GM23248 (cell line): ENCODE results near the gene PXDN. TPM values are rescaled to one million over a fixed set of nuclear protein-coding genes. Genes with fewer than 3 reads are reported as not detected.

ENCODE experiments used
- DNase-seq: peaks from one replicate; pipeline ENCODE4 v3.0.0-alpha.2; 2015
- H2AFZ ChIP-seq: fragments of 200-600 bp; sonication (generic); 2 replicates; pipeline ENCODE4 v1.6.1; 2016; ENCODE audit warnings: antibody characterized with exemption
- H3F3A ChIP-seq: fragments of 200-600 bp; sonication (generic); 2 replicates; pipeline ENCODE4 v1.6.1; 2016; ENCODE audit warnings: mild to moderate bottlenecking, antibody characterized with exemption, mixed run types; ENCODE audit not compliant: insufficient read depth
- H3K27ac ChIP-seq: fragments of 200-600 bp; sonication (generic); 2 replicates; pipeline ENCODE4 v1.5.1; 2016; ENCODE audit warnings: mild to moderate bottlenecking
- H3K27me3 ChIP-seq: fragments of 200-600 bp; sonication (generic); replicated peaks from 2 replicates; pipeline ENCODE4 v1.6.1; 2016; ENCODE audit warnings: mild to moderate bottlenecking; ENCODE audit not compliant: insufficient read depth
- H3K36me3 ChIP-seq: fragments of 200-600 bp; sonication (generic); 2 replicates; pipeline ENCODE4 v1.6.1; 2016; ENCODE audit warnings: low read depth, mild to moderate bottlenecking
- H3K4me1 ChIP-seq: fragments of 200-600 bp; sonication (generic); 2 replicates; pipeline ENCODE4 v1.6.1; 2016; ENCODE audit warnings: mild to moderate bottlenecking; ENCODE audit not compliant: insufficient read depth
- H3K4me2 ChIP-seq: fragments of 200-600 bp; sonication (generic); one replicate; pipeline ENCODE4 v1.6.1; 2016; ENCODE audit warnings: mild to moderate bottlenecking; ENCODE audit not compliant: unreplicated experiment
- H3K4me3 ChIP-seq: fragments of 200-600 bp; sonication (generic); 2 replicates; pipeline ENCODE4 v1.5.1; 2016; ENCODE audit warnings: mild to moderate bottlenecking
- H3K79me2 ChIP-seq: fragments of 200-600 bp; sonication (generic); 2 replicates; pipeline ENCODE4 v1.6.1; 2016; ENCODE audit warnings: mild to moderate bottlenecking; ENCODE audit not compliant: insufficient read depth
- H3K9ac ChIP-seq: fragments of 200-600 bp; sonication (generic); 2 replicates; pipeline ENCODE4 v1.6.1; 2016; ENCODE audit warnings: mild to moderate bottlenecking
- H3K9me2 ChIP-seq: fragments of 200-600 bp; sonication (generic); 2 replicates; pipeline ENCODE4 v1.6.1; 2016; ENCODE audit warnings: mixed run types, mild to moderate bottlenecking, moderate library complexity; ENCODE audit not compliant: insufficient read depth
- H3K9me3 ChIP-seq: fragments of 200-600 bp; sonication (generic); one replicate; pipeline ENCODE4 v1.6.1; 2017; ENCODE audit warnings: low read depth
- H4K20me1 ChIP-seq: fragments of 200-600 bp; sonication (generic); 2 replicates; pipeline ENCODE4 v1.6.0; 2016; ENCODE audit not compliant: insufficient read depth
- EZH2 ChIP-seq: fragments of 200-600 bp; sonication (generic); IDR thresholded peaks from 2 replicates; pipeline ENCODE4 v1.6.1; 2018; ENCODE audit warnings: antibody characterized with exemption, mild to moderate bottlenecking; ENCODE audit not compliant: insufficient read depth, poor library complexity, severe bottlenecking
- EZH2phosphoT487 ChIP-seq: fragments of 200-600 bp; sonication (generic); IDR thresholded peaks from 2 replicates; pipeline ENCODE4 v1.6.1; 2018; ENCODE audit warnings: antibody characterized with exemption, moderate library complexity, mild to moderate bottlenecking, low read depth; ENCODE audit not compliant: insufficient read depth
- WGBS, 2 experiments: methylation state at CpG; one replicate each; pipeline ENCODE4 v1.1.6; 2015 to 2017; ENCODE audit warnings: low lambda C conversion rate in 2 of 2, low coverage in 1 of 2; ENCODE audit errors: missing lambda C conversion rate in 2 of 2; 5-methylcytosine and 5-hydroxymethylcytosine counted together
- in situ Hi-C: fragments of 300-500 bp; cut with MboI; formaldehyde crosslinking; loops from 2 replicates; pipeline ENCODE4 v1.15.0; 2020
- polyA plus RNA-seq: library from polyadenylated mRNA; unstranded; fragments of >200 nt; fragmentation: Nextera tagmentation; extraction: Ambion mirVana; gene quantifications from 2 replicates; pipeline ENCODE4 v1.2.1, GENCODE V29; 2016
- total RNA-seq: library from RNA; depleted of rRNA; stranded (reverse); fragments of >200 nt; shearing (Covaris generic); gene quantifications from 2 replicates; pipeline ENCODE4 v1.2.3, GENCODE V29; 2014

PXDN gene
- total and polyA plus RNA-seq, 2 experiments from 2014 or later = 222 to 263 TPM

- no peaks in the 10 kb centered on the region for H3F3A ChIP-seq
- no peaks in the 10 kb centered on the region for H4K20me1 ChIP-seq
- H3K9me2 ChIP-seq = no peaks in the 10 kb centered on the region
- H3K4me3 ChIP-seq = no peak overlapping the region
- H3K79me2 ChIP-seq = no peaks in the 10 kb centered on the region
- no peaks in the 10 kb centered on the region for H3K4me1 ChIP-seq
- H2AFZ ChIP-seq = no peak overlapping the region
- no peak overlapping the region for H3K4me2 ChIP-seq
- 97 to 98% methylated on average over 18 of the region's 18 CpGs for WGBS, 2 experiments
- H3K27me3 ChIP-seq = no peaks in the 10 kb centered on the region
- no peak for TF ChIP-seq EZH2phosphoT487
- in situ Hi-C loops = no loop called here
- H3K27ac ChIP-seq = no peak overlapping the region
- no peaks in the 10 kb centered on the region for H3K9me3 ChIP-seq
- no peak overlapping the region for H3K9ac ChIP-seq
- H3K36me3 ChIP-seq = peaks cover 30% of the 10 kb centered on the region
- DNase-seq = no peak
These were observed 110.3 kb downstream of the PXDN start for GRCh38 chr2:1633936-1634587.

GRCh38 chr2:1633092-1633671 is 111.1 kb downstream of the PXDN start:
- Histone ChIP-seq H3K9ac (no peak overlapping the region), H3K9me2 (no peaks in the 10 kb centered on the region), H3F3A (no peaks in the 10 kb centered on the region), H4K20me1 (no peaks in the 10 kb centered on the region), H3K4me3 (no peak overlapping the region), H3K9me3 (no peaks in the 10 kb centered on the region), H3K27me3 (no peaks in the 10 kb centered on the region), H3K4me2 (no peak overlapping the region), H2AFZ (no peak overlapping the region), H3K27ac (no peak overlapping the region), H3K79me2 (no peaks in the 10 kb centered on the region), H3K36me3 (peaks cover 29% of the 10 kb centered on the region), H3K4me1 (0 out of 2 replicates have a peak, but pooled peaks cover 4% of the 10 kb centered on the region)
- WGBS, 2 experiments = 96 to 99% methylated on average over 15 to 17 of the region's 17 CpGs
- in situ Hi-C loops = no loop called here
- DNase-seq = no peak
- TF ChIP-seq EZH2 (no peak), EZH2phosphoT487 (no peak)

GRCh38 chr2:1632510-1632909 is 111.8 kb downstream of the PXDN start:
- H4K20me1 ChIP-seq = no peaks in the 10 kb centered on the region
- no peaks in the 10 kb centered on the region for H3K9me3 ChIP-seq
- H3K4me3 ChIP-seq = no peak overlapping the region
- H3K9me2 ChIP-seq = no peaks in the 10 kb centered on the region
- no peak overlapping the region for H3K9ac ChIP-seq
- in situ Hi-C loops = no loop called here
- DNase-seq = no peak
- no peak overlapping the region for H3K27ac ChIP-seq
- H3K4me2 ChIP-seq = no peak overlapping the region
- WGBS, 2 experiments = 96 to 98% methylated on average over 12 to 13 of the region's 13 CpGs
- H3F3A ChIP-seq = peaks cover under 1% of the 10 kb centered on the region; the same call in 1 of the 2 replicates
- H3K79me2 ChIP-seq = no peaks in the 10 kb centered on the region
- TF ChIP-seq EZH2 (no peak), EZH2phosphoT487 (no peak)
- no peak overlapping the region for H2AFZ ChIP-seq
- H3K36me3 ChIP-seq = peaks cover 29% of the 10 kb centered on the region
- H3K27me3 ChIP-seq = no peaks in the 10 kb centered on the region
- 0 out of 2 replicates have a peak, but pooled peaks cover 4% of the 10 kb centered on the region for H3K4me1 ChIP-seq

GRCh38 chr2:1632002-1632348 is 112.3 kb downstream of the PXDN start:
- Histone ChIP-seq H3K9me3 (no peaks in the 10 kb centered on the region), H3K4me2 (no peak overlapping the region), H3K4me1 (0 out of 2 replicates have a peak, but pooled peaks cover 4% of the 10 kb centered on the region), H3K27ac (no peak overlapping the region), H3K9ac (no peak overlapping the region), H3K36me3 (peaks cover 29% of the 10 kb centered on the region), H2AFZ (no peak overlapping the region), H3K27me3 (0 out of 2 replicates have a peak, but pooled peaks cover 1% of the 10 kb centered on the region), H3K9me2 (no peaks in the 10 kb centered on the region), H3K4me3 (no peak overlapping the region), H3F3A (peaks cover 5% of the 10 kb centered on the region), H4K20me1 (no peaks in the 10 kb centered on the region), H3K79me2 (no peaks in the 10 kb centered on the region)
- in situ Hi-C loops = no loop called here
- no peak for DNase-seq
- no peak for TF ChIP-seq EZH2
- no peak for TF ChIP-seq EZH2phosphoT487
- WGBS, 2 experiments = 83 to 86% methylated on average over 7 of the region's 7 CpGs
